ENCODE results near the gene RANBP9. TPM values are rescaled to one million over a fixed set of nuclear protein-coding genes. Genes with fewer than 3 reads are reported as not detected.

Gene RANBP9
- total RNA-seq, 1 experiment from 2014 or later: 38.2 TPM

GRCh38 chr6:13673825-13674444 is 37.7 kb downstream of the RANBP9 start:
- Histone ChIP-seq H3K9me3 (peaks cover 11% of the 10 kb centered on the region), H3K36me3 (ENCODE audit: control insufficient read depth, insufficient read depth, low read length) (no peaks in the 10 kb centered on the region), H3K4me3 (ENCODE audit: low read depth, low read length) (no peak overlapping the region), H3K27me3 (replicated peaks; ENCODE audit: control insufficient read depth, insufficient read depth, low read length) (no peaks in the 10 kb centered on the region), H3K4me1 (peaks cover 7% of the 10 kb centered on the region; the same call in 1 of the 2 replicates)
- peaks cover 8% of the 10 kb centered on the region for H3K4me1 Mint-ChIP-seq (ENCODE audit: low read depth, unreplicated experiment)
- POLR2A ChIA-PET: no interaction called here
- CTCF ChIA-PET: no interaction called here
- H3K36me3 Mint-ChIP-seq (ENCODE audit: insufficient read depth, unreplicated experiment): peaks cover 12% of the 10 kb centered on the region
- intact Hi-C loops (cut with micrococcal nuclease; ENCODE audit: unreplicated experiment): no loop called here
- H3K27me3 Mint-ChIP-seq (ENCODE audit: insufficient read depth, unreplicated experiment): no peaks in the 10 kb centered on the region
- peaks cover 9% of the 10 kb centered on the region for H3K9me3 Mint-ChIP-seq (ENCODE audit: unreplicated experiment)
- BruUV-seq (replicated peaks): no TSS peak
- no peak for TF ChIP-seq CTCF (IDR thresholded peaks at IDR 0.05; ENCODE audit: insufficient read depth in 1 of 2, low read depth in 1 of 2, low read length in 1 of 2, severe bottlenecking in 1 of 2, unreplicated experiment in 1 of 2)
- no peak overlapping the region for H3K27ac Mint-ChIP-seq (ENCODE audit: unreplicated experiment)
- H3K4me3 Mint-ChIP-seq (ENCODE audit: unreplicated experiment): no peak overlapping the region
- DNase-seq: no peak

GRCh38 chr6:13673368-13673767 is 38.3 kb downstream of the RANBP9 start:
- POLR2A ChIA-PET: no interaction called here
- Mint-ChIP-seq H3K27ac (ENCODE audit: unreplicated experiment) (no peak overlapping the region), H3K36me3 (ENCODE audit: insufficient read depth, unreplicated experiment) (peaks cover 6% of the 10 kb centered on the region), H3K27me3 (ENCODE audit: insufficient read depth, unreplicated experiment) (no peaks in the 10 kb centered on the region), H3K4me3 (ENCODE audit: unreplicated experiment) (no peak overlapping the region), H3K4me1 (ENCODE audit: low read depth, unreplicated experiment) (peaks cover 9% of the 10 kb centered on the region), H3K9me3 (ENCODE audit: unreplicated experiment) (peaks cover 9% of the 10 kb centered on the region)
- no peak for TF ChIP-seq CTCF (IDR thresholded peaks at IDR 0.05; ENCODE audit: insufficient read depth in 1 of 2, low read depth in 1 of 2, low read length in 1 of 2, severe bottlenecking in 1 of 2, unreplicated experiment in 1 of 2)
- H3K4me1 ChIP-seq: peaks cover 6% of the 10 kb centered on the region
- H3K27me3 ChIP-seq (replicated peaks; ENCODE audit: control insufficient read depth, insufficient read depth, low read length): no peaks in the 10 kb centered on the region
- H3K36me3 ChIP-seq (ENCODE audit: control insufficient read depth, insufficient read depth, low read length): no peaks in the 10 kb centered on the region
- CTCF ChIA-PET: no interaction called here
- DNase-seq: no peak
- no TSS peak for BruUV-seq (replicated peaks)
- intact Hi-C loops (cut with micrococcal nuclease; ENCODE audit: unreplicated experiment): no loop called here
- peaks cover 11% of the 10 kb centered on the region for H3K9me3 ChIP-seq
- H3K4me3 ChIP-seq (ENCODE audit: low read depth, low read length): no peak overlapping the region

GRCh38 chr6:13672904-13673303 is 38.7 kb downstream of the RANBP9 start:
- Mint-ChIP-seq H3K9me3 (ENCODE audit: unreplicated experiment) (peaks cover 9% of the 10 kb centered on the region), H3K4me1 (ENCODE audit: low read depth, unreplicated experiment) (peaks cover 7% of the 10 kb centered on the region), H3K4me3 (ENCODE audit: unreplicated experiment) (no peak overlapping the region), H3K27ac (ENCODE audit: unreplicated experiment) (no peak overlapping the region), H3K36me3 (ENCODE audit: insufficient read depth, unreplicated experiment) (peaks cover 5% of the 10 kb centered on the region), H3K27me3 (ENCODE audit: insufficient read depth, unreplicated experiment) (no peaks in the 10 kb centered on the region)
- intact Hi-C loops (cut with micrococcal nuclease; ENCODE audit: unreplicated experiment): no loop called here
- no peak for DNase-seq
- TF ChIP-seq CTCF (IDR thresholded peaks at IDR 0.05; ENCODE audit: insufficient read depth in 1 of 2, low read depth in 1 of 2, low read length in 1 of 2, severe bottlenecking in 1 of 2, unreplicated experiment in 1 of 2): no peak
- Histone ChIP-seq H3K4me1 (peaks cover 10% of the 10 kb centered on the region; the same call in 1 of the 2 replicates), H3K9me3 (peaks cover 11% of the 10 kb centered on the region), H3K4me3 (ENCODE audit: low read depth, low read length) (no peak overlapping the region), H3K36me3 (ENCODE audit: control insufficient read depth, insufficient read depth, low read length) (no peaks in the 10 kb centered on the region), H3K27me3 (replicated peaks; ENCODE audit: control insufficient read depth, insufficient read depth, low read length) (no peaks in the 10 kb centered on the region)
- CTCF ChIA-PET: no interaction called here
- no TSS peak for BruUV-seq (replicated peaks)
- POLR2A ChIA-PET: no interaction called here
